ENCODE data around the gene GRIN3A.

Gene GRIN3A

DNA sequence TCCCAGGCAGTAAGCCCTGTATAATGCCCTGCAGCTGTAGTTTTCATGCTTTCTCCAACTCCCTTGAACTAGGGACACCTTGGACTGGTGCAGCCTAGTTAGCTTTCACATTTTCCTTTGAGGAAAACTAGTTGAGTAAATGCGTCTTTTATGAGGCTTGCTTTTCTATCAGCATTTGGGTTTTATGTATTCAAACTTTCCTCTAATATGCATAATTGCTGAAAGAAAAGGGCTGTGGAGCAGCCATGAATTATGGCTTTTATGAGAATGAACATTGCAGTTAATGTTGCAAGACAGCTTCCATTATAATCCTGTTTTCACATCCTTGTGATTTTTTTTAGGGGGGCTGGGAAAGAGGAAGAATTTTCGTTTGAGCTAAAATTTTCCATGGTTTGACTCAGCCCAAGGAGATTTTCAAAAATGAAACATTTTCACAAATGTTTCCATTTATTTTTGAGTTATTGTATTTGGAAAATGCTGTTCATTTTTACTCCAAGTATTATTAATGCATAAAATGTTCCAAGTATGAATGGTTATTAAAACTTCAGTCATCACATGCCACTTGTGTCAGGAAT lies 85.8 kb downstream of the GRIN3A start:
- Histone ChIP-seq H3K9me3 (ENCODE audit: insufficient read depth, low read length) (no peaks in the 10 kb centered on the region), H4K20me1 (ENCODE audit: low read depth, low read length) (no peaks in the 10 kb centered on the region), H3K79me2 (ENCODE audit: insufficient read depth, low read length) (no peaks in the 10 kb centered on the region), H3K27ac (ENCODE audit: low read depth, low read length) (no peak overlapping the region), H3K4me2 (ENCODE audit: low read depth, low read length, poor library complexity, severe bottlenecking) (no peak overlapping the region), H2AFZ (ENCODE audit: low read depth, low read length, severe bottlenecking) (no peak overlapping the region), H3K9ac (ENCODE audit: low read length) (no peak overlapping the region), H3F3A (ENCODE audit: insufficient read depth) (no peaks in the 10 kb centered on the region), H3K4me3 (ENCODE audit: insufficient read depth, low read length, poor library complexity, severe bottlenecking) (no peak overlapping the region), H3K9me2 (replicated peaks; ENCODE audit: insufficient read depth, low read length) (no peaks in the 10 kb centered on the region), H3K36me3 (ENCODE audit: low read length) (no peaks in the 10 kb centered on the region), H3K27me3 (ENCODE audit: low read length) (no peaks in the 10 kb centered on the region)
- TF ChIP-seq CTCF (IDR thresholded peaks at IDR 0.05; ENCODE audit: insufficient read depth, low read length, poor library complexity, severe bottlenecking) (no peak), EZH2phosphoT487 (conservative IDR thresholded peaks at IDR 0.05; ENCODE audit: low read length) (no peak)

GRCh38 chr9:101650142-101650541 lies 88.3 kb downstream of the GRIN3A start:
- H3K4me2 ChIP-seq (ENCODE audit: low read depth, low read length, poor library complexity, severe bottlenecking), result no peak overlapping the region
- no peak overlapping the region for H3K27ac ChIP-seq (ENCODE audit: low read depth, low read length)
- H3K79me2 ChIP-seq (ENCODE audit: insufficient read depth, low read length), result no peaks in the 10 kb centered on the region
- H3K36me3 ChIP-seq (ENCODE audit: low read length), result no peaks in the 10 kb centered on the region
- no peak for TF ChIP-seq CTCF (IDR thresholded peaks at IDR 0.05; ENCODE audit: insufficient read depth, low read length, poor library complexity, severe bottlenecking)
- TF ChIP-seq EZH2phosphoT487 (conservative IDR thresholded peaks at IDR 0.05; ENCODE audit: low read length), result no peak
- no peak overlapping the region for H3K9ac ChIP-seq (ENCODE audit: low read length)
- no peak overlapping the region for H2AFZ ChIP-seq (ENCODE audit: low read depth, low read length, severe bottlenecking)
- H4K20me1 ChIP-seq (ENCODE audit: low read depth, low read length), result no peaks in the 10 kb centered on the region
- H3K27me3 ChIP-seq (ENCODE audit: low read length), result no peaks in the 10 kb centered on the region
- no peaks in the 10 kb centered on the region for H3K9me2 ChIP-seq (replicated peaks; ENCODE audit: insufficient read depth, low read length)
- no peaks in the 10 kb centered on the region for H3K9me3 ChIP-seq (ENCODE audit: insufficient read depth, low read length)
- no peaks in the 10 kb centered on the region for H3F3A ChIP-seq (ENCODE audit: insufficient read depth)
- no peak overlapping the region for H3K4me3 ChIP-seq (ENCODE audit: insufficient read depth, low read length, poor library complexity, severe bottlenecking)

- H3K9me2 ChIP-seq (replicated peaks; ENCODE audit: insufficient read depth, low read length), result no peaks in the 10 kb centered on the region
- H2AFZ ChIP-seq (ENCODE audit: low read depth, low read length, severe bottlenecking), result no peak overlapping the region
- H3K27me3 ChIP-seq (ENCODE audit: low read length), result no peaks in the 10 kb centered on the region
- no peaks in the 10 kb centered on the region for H4K20me1 ChIP-seq (ENCODE audit: low read depth, low read length)
- H3K27ac ChIP-seq (ENCODE audit: low read depth, low read length), result no peak overlapping the region
- H3K4me2 ChIP-seq (ENCODE audit: low read depth, low read length, poor library complexity, severe bottlenecking), result no peak overlapping the region
- no peak overlapping the region for H3K4me3 ChIP-seq (ENCODE audit: insufficient read depth, low read length, poor library complexity, severe bottlenecking)
- TF ChIP-seq CTCF (IDR thresholded peaks at IDR 0.05; ENCODE audit: insufficient read depth, low read length, poor library complexity, severe bottlenecking) (no peak), EZH2phosphoT487 (conservative IDR thresholded peaks at IDR 0.05; ENCODE audit: low read length) (no peak)
- no peak overlapping the region for H3K9ac ChIP-seq (ENCODE audit: low read length)
- H3K9me3 ChIP-seq (ENCODE audit: insufficient read depth, low read length), result no peaks in the 10 kb centered on the region
- no peaks in the 10 kb centered on the region for H3K36me3 ChIP-seq (ENCODE audit: low read length)
- H3K79me2 ChIP-seq (ENCODE audit: insufficient read depth, low read length), result no peaks in the 10 kb centered on the region
- H3F3A ChIP-seq (ENCODE audit: insufficient read depth), result no peaks in the 10 kb centered on the region
Measured at GRCh38 chr9:101648493-101648892, 90.0 kb downstream of the GRIN3A start.
